ENCODE data around the gene MAP3K5. TPM values are rescaled to one million over a fixed set of nuclear protein-coding genes. Genes with fewer than 3 reads are reported as not detected.
A peak's percentile ranks its signal among the peaks of the same experiment; 100 is the strongest.

The MAP3K5 gene
- total and polyA plus RNA-seq, 4 donors: 7.5 to 28.3 (median 22.8) TPM

GRCh38 chr6:136608991-136609390 lies 183.3 kb downstream of the MAP3K5 start:
- Histone ChIP-seq H3K4me3 (no peak overlapping the region), H3K36me3 (ENCODE audit: control insufficient read depth in 4 of 4, insufficient read depth in 4 of 4, low read length in 4 of 4) (peaks cover 0 to 4% (median 0%) of the 10 kb centered on the region in 4 donors), H3K4me1 (ENCODE audit: control insufficient read depth in 5 of 5, insufficient read depth in 5 of 5, low read length in 5 of 5) (peaks cover 0 to 10% (median 0%) of the 10 kb centered on the region in 5 donors), H3K27me3 (ENCODE audit: control insufficient read depth in 3 of 3, insufficient read depth in 3 of 3, low read length in 2 of 3) (no peaks in the 10 kb centered on the region), H3K9ac (ENCODE audit: insufficient read depth in 1 of 2, low read length in 2 of 2) (no peak overlapping the region), H3K9me3 (ENCODE audit: control insufficient read depth in 4 of 4, insufficient read depth in 3 of 4, low read length in 3 of 4) (no peaks in the 10 kb centered on the region), H3K27ac (ENCODE audit: low read depth in 1 of 2, low read length in 1 of 2) (peak overlapping the region in 1 of 2 donors; percentile 78)
- no peak for TF ChIP-seq CTCF (IDR thresholded peaks at IDR 0.05; ENCODE audit: control extremely low read depth, extremely low read depth)
- ATAC-seq (ENCODE audit: insufficient read depth, low FRiP score) (no peak), DNase-seq (no peak)
- WGBS, 2 donors: 77 to 88% methylated on average over 3 of the region's 3 CpGs

- ATAC-seq (ENCODE audit: insufficient read depth, low FRiP score) (no peak), DNase-seq (peak; percentile 51 to 59 (median 55))
- no peak overlapping the region for H3K4me3 ChIP-seq
- H3K27me3 ChIP-seq (ENCODE audit: control insufficient read depth in 3 of 3, insufficient read depth in 3 of 3, low read length in 2 of 3): no peaks in the 10 kb centered on the region
- H3K27ac ChIP-seq (ENCODE audit: low read depth in 1 of 2, low read length in 1 of 2): no peak overlapping the region
- H3K9me3 ChIP-seq (ENCODE audit: control insufficient read depth in 4 of 4, insufficient read depth in 3 of 4, low read length in 3 of 4): no peaks in the 10 kb centered on the region
- WGBS, 2 donors: 61 to 75% methylated on average over 12 of the region's 12 CpGs
- H3K4me1 ChIP-seq (ENCODE audit: control insufficient read depth in 5 of 5, insufficient read depth in 5 of 5, low read length in 5 of 5): peaks cover 0 to 10% (median 0%) of the 10 kb centered on the region in 5 donors
- peaks cover 0 to 8% (median 0%) of the 10 kb centered on the region in 4 donors for H3K36me3 ChIP-seq (ENCODE audit: control insufficient read depth in 4 of 4, insufficient read depth in 4 of 4, low read length in 4 of 4)
- TF ChIP-seq CTCF (IDR thresholded peaks at IDR 0.05; ENCODE audit: control extremely low read depth, extremely low read depth): peak; percentile 63
- no peak overlapping the region for H3K9ac ChIP-seq (ENCODE audit: insufficient read depth in 1 of 2, low read length in 2 of 2)
These were observed 184.1 kb downstream of the MAP3K5 start for GRCh38 chr6:136607932-136608772.

- ATAC-seq (ENCODE audit: insufficient read depth, low FRiP score): no peak
These were observed 184.9 kb downstream of the MAP3K5 start for GRCh38 chr6:136607204-136607931.

More at GRCh38 chr6:136607204-136607931, 184.9 kb downstream of the MAP3K5 start:
- Histone ChIP-seq H3K36me3 (ENCODE audit: control insufficient read depth in 4 of 4, insufficient read depth in 4 of 4, low read length in 4 of 4) (peaks cover 0 to 8% (median 0%) of the 10 kb centered on the region in 4 donors), H3K9ac (ENCODE audit: insufficient read depth in 1 of 2, low read length in 2 of 2) (no peak overlapping the region), H3K4me1 (ENCODE audit: control insufficient read depth in 5 of 5, insufficient read depth in 5 of 5, low read length in 5 of 5) (peaks cover 0 to 10% (median 0%) of the 10 kb centered on the region in 5 donors), H3K4me3 (no peak overlapping the region), H3K27me3 (ENCODE audit: control insufficient read depth in 3 of 3, insufficient read depth in 3 of 3, low read length in 2 of 3) (no peaks in the 10 kb centered on the region), H3K27ac (ENCODE audit: low read depth in 1 of 2, low read length in 1 of 2) (no peak overlapping the region), H3K9me3 (ENCODE audit: control insufficient read depth in 4 of 4, insufficient read depth in 3 of 4, low read length in 3 of 4) (no peaks in the 10 kb centered on the region)
- no peak for DNase-seq
- WGBS, 2 donors: 64 to 77% methylated on average over 3 of the region's 3 CpGs
- no peak for TF ChIP-seq CTCF (IDR thresholded peaks at IDR 0.05; ENCODE audit: control extremely low read depth, extremely low read depth)

Measured in lung (tissue), 12 donors.